GM12801 (cell line): Measurements from ENCODE around the gene ATP8B4.

Experiments
- CTCF ChIP-seq: IDR thresholded peaks from one replicate; pipeline ENCODE4 v1.5.1; 2011; ENCODE audit warnings: control low read depth; ENCODE audit not compliant: insufficient read length; ENCODE audit errors: extremely low read depth

Gene ATP8B4

GRCh38 chr15:49842031-49842730, 276.9 kb downstream of the ATP8B4 start:
- no peak for TF ChIP-seq CTCF

GRCh38 chr15:49832511-49832910, 286.5 kb downstream of the ATP8B4 start:
- TF ChIP-seq CTCF: no peak

- no peak for TF ChIP-seq CTCF
Measured at GRCh38 chr15:49831206-49831965, 287.6 kb downstream of the ATP8B4 start.

GRCh38 chr15:49830391-49830790, 288.6 kb downstream of the ATP8B4 start:
- TF ChIP-seq CTCF: no peak

GRCh38 chr15:49827311-49827710, 291.7 kb downstream of the ATP8B4 start:
- TF ChIP-seq CTCF: no peak

- TF ChIP-seq CTCF: no peak
Measured at GRCh38 chr15:49826640-49827234, 292.3 kb downstream of the ATP8B4 start.

GRCh38 chr15:49824775-49825099, 294.3 kb downstream of the ATP8B4 start:
- TF ChIP-seq CTCF: no peak
